SK-MEL-5 (cell line): Measurements from ENCODE around the gene PAPSS1. TPM values are rescaled to one million over a fixed set of nuclear protein-coding genes. Genes with fewer than 3 reads are reported as not detected.

Source experiments
- DNase-seq: peaks from one replicate; pipeline ENCODE4 v3.0.0-alpha.2; 2016; ENCODE audit warnings: low read depth, low spot score
- in situ Hi-C: cut with HindIII; loops from 2 replicates; pipeline ENCODE4 v1.10.0; 2016; ENCODE audit warnings: low sequenced_read_pairs, high pct_unique_total_duplicates, low pct_unique_long_range_greater_than_20kb
- total RNA-seq: library from RNA; depleted of rRNA; stranded (reverse); fragments of >200 nt; shearing (Covaris generic); gene quantifications from 2 replicates; pipeline ENCODE4 v1.2.3, GENCODE V29; 2014

The PAPSS1 gene
- total RNA-seq, 1 experiment from 2014 or later = 30.2 TPM

GRCh38 chr4:107616838-107617389 lies 103.1 kb downstream of the PAPSS1 start:
- in situ Hi-C loops = no loop called here
- DNase-seq = no peak

GRCh38 chr4:107615809-107616208 lies 104.2 kb downstream of the PAPSS1 start:
- DNase-seq = no peak
- in situ Hi-C loops = no loop called here

DNA sequence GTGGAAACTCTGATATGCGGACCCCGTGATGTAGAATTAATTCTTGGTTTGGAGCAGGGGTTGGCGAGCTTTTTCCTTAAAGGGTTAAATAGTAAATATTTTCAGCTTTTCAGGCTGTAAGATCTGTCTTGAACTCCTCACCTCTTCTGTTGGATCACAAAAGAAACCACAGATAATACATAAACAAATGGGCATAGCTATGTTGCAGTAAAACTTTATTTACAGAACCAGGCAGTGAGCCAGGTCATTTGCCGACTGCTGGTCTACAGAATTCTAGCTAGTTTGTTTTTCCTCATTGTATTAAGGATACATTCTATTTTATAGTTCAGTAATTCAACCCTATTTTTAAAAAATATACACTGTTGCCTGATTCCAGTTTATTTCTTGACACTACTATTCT lies 116.6 kb downstream of the PAPSS1 start:
- in situ Hi-C loops = no loop called here
- no peak for DNase-seq

- in situ Hi-C loops = no loop called here
- no peak for DNase-seq
These were observed 119.1 kb downstream of the PAPSS1 start for GRCh38 chr4:107600983-107601382.

GRCh38 chr4:107600436-107600835 lies 119.6 kb downstream of the PAPSS1 start:
- DNase-seq = no peak
- in situ Hi-C loops = no loop called here

GRCh38 chr4:107599841-107600240 lies 120.2 kb downstream of the PAPSS1 start:
- in situ Hi-C loops = no loop called here
- DNase-seq = no peak

DNA sequence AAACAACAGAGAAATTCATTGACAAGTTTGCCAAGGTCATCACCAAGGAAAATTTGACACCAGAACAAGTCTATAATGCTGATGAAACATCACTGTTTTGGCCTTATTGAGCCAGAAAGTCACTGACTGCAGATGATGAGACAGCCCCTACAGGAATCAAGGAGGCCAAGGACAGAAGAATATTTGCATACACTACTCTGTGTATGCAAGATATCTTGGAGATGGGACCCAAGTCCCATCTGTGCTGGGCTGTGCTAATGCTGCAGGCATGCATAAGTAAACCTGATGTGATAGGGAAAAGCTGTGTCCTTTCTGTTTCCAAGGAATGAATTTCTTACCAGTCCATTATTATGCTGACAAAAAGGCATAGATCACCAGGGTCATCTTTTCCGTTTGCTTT lies 126.8 kb downstream of the PAPSS1 start:
- in situ Hi-C loops = no loop called here
- no peak for DNase-seq

GRCh38 chr4:107592519-107592918 lies 127.5 kb downstream of the PAPSS1 start:
- DNase-seq = no peak
- in situ Hi-C loops = no loop called here

GRCh38 chr4:107589269-107589668 lies 130.8 kb downstream of the PAPSS1 start:
- in situ Hi-C loops = no loop called here
- no peak for DNase-seq

GRCh38 chr4:107586371-107586770 lies 133.7 kb downstream of the PAPSS1 start:
- in situ Hi-C loops = no loop called here
- peak; percentile 76 for DNase-seq

DNA sequence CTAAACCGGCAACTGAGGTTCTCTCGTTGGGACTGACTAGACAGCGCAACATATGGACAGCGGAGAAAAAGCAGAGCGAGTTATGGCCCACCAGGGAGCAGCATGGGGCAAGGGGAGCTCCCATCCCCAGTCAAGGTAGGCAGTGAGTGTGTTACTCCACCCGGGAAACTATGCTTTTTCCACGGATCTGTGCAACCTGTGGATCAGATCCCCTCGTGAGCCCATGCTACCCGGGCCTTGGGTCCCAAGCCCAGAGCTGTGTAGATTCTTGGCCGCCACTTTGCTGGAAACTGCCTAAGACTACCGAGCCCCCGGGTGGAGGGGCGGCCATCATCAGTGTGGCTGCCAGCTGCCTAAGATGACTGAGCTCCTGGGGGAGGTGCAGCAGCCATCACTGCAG lies 140.9 kb downstream of the PAPSS1 start:
- peak; percentile 41 for DNase-seq

GRCh38 chr4:107578321-107578720 lies 141.7 kb downstream of the PAPSS1 start:
- in situ Hi-C loops = no loop called here

More for the DNA sequence above, 140.9 kb downstream of the PAPSS1 start:
- in situ Hi-C loops = no loop called here

GRCh38 chr4:107577743-107578142 lies 142.3 kb downstream of the PAPSS1 start:
- no peak for DNase-seq
- in situ Hi-C loops = no loop called here

More at GRCh38 chr4:107578321-107578720, 141.7 kb downstream of the PAPSS1 start:
- no peak for DNase-seq

DNA sequence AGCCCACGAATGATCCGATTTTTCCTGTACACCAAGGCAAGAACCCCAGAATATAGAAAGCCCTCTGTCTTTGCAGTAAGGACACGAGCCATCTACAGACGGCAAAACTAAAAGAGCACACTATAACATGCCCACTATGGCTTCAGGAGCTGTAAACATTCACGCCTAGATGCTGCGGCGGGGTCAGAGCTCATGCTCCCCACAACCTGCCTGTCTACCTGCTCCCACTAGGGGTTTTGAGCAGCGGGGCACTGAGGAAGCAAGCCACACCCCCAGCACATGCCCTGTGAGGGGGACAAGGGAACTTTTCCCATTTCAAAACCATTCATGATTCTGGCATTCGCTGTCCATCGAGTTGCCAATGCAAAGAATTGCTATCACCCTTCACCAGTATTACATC lies 144.8 kb downstream of the PAPSS1 start:
- DNase-seq = no peak
- in situ Hi-C loops = no loop called here

- no peak for DNase-seq
- in situ Hi-C loops = no loop called here
These were observed 147.8 kb downstream of the PAPSS1 start for GRCh38 chr4:107572281-107572680.

- in situ Hi-C loops = no loop called here
- DNase-seq = no peak
These were observed 149.1 kb downstream of the PAPSS1 start for GRCh38 chr4:107570952-107571351.

GRCh38 chr4:107564326-107564725 lies 155.7 kb downstream of the PAPSS1 start:
- in situ Hi-C loops = no loop called here
- no peak for DNase-seq
